B cell (primary cell): Measurements from ENCODE around the gene TSHZ3.

Source experiments
- EZH2 ChIP-seq: IDR thresholded peaks from 2 replicates; pipeline ENCODE4 v1.6.1; 2012; ENCODE audit warnings: borderline replicate concordance, low read depth, mild to moderate bottlenecking, moderate library complexity, low read length; ENCODE audit not compliant: insufficient read depth, poor library complexity, severe bottlenecking
- TF ChIP-seq, protein P1 (sequence below): fragments of 200-600 bp; IDR thresholded peaks from one replicate; pipeline ENCODE4 v1.8.0; 2022; ENCODE audit warnings: antibody characterized with exemption, mild to moderate bottlenecking

DNA sequence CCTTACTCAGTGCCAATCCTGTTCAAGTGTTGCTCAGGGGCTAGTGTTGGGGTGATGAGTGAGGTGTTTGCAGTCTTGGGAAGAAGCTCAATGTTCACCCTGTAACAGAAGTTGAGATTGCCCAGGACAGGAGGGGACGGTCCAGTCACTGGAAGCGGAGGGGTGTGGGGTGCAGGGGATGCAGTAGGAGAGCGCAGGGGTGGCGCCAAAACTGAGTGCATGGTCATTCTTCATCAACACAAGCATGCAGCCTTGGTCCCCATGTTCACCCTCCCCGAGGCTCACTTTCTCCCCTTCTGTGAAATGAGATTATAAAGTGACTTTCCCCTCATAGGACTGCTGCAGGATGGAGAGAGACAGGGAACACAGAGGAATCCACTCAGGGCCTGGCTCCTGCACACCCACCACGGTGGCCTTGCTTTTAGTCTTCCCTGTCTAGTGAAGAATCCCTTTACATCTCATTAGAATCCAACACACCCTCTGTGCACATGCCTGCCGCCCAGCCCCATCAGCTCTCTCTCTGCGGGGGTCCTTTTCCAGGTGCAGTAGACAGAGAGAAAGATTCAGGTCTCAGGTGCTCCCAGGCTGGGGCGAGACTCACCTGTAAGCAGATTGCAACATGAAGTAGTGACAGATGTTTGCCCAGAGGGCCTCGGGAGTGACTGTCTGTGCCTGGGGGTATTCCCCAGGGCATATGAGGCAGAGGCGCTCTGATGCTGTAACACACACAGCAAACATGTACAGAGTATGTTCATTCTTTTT lies 93.2 kb downstream of the TSHZ3 start:
- TF ChIP-seq, protein P1, sequence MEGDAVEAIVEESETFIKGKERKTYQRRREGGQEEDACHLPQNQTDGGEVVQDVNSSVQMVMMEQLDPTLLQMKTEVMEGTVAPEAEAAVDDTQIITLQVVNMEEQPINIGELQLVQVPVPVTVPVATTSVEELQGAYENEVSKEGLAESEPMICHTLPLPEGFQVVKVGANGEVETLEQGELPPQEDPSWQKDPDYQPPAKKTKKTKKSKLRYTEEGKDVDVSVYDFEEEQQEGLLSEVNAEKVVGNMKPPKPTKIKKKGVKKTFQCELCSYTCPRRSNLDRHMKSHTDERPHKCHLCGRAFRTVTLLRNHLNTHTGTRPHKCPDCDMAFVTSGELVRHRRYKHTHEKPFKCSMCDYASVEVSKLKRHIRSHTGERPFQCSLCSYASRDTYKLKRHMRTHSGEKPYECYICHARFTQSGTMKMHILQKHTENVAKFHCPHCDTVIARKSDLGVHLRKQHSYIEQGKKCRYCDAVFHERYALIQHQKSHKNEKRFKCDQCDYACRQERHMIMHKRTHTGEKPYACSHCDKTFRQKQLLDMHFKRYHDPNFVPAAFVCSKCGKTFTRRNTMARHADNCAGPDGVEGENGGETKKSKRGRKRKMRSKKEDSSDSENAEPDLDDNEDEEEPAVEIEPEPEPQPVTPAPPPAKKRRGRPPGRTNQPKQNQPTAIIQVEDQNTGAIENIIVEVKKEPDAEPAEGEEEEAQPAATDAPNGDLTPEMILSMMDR = no peak
- no peak for TF ChIP-seq EZH2
